GM06990 (cell line): ENCODE data around the gene HBE1.

Experiments used
- DNase-seq: peaks from one replicate; pipeline ENCODE4 v3.0.0-alpha.2; 2011; ENCODE audit not compliant: insufficient read length; ENCODE audit errors: extremely low read depth
- H3K27me3 ChIP-seq: replicated peaks from 2 replicates; pipeline ENCODE4 v1.6.0; 2011; ENCODE audit warnings: low read length; ENCODE audit not compliant: control insufficient read depth, insufficient read depth
- H3K36me3 ChIP-seq: 2 replicates; pipeline ENCODE4 v1.5.1; 2011; ENCODE audit warnings: low read length; ENCODE audit not compliant: control insufficient read depth, insufficient read depth
- H3K4me3 ChIP-seq: replicated peaks from 2 replicates; pipeline ENCODE4 v1.5.1; 2011; ENCODE audit warnings: low read depth, mild to moderate bottlenecking, control low read depth, low read length
- CTCF ChIP-seq: IDR thresholded peaks from 2 replicates; pipeline ENCODE4 v1.5.1; 2011; ENCODE audit warnings: low read length, control low read depth, mild to moderate bottlenecking, inconsistent platforms; ENCODE audit not compliant: insufficient read depth, poor library complexity, severe bottlenecking

Gene HBE1

GRCh38 chr11:5293028-5293427, 23.3 kb upstream of the HBE1 start:
- no peak for DNase-seq

GRCh38 chr11:5291207-5291838, 21.6 kb upstream of the HBE1 start:
- Histone ChIP-seq H3K36me3 (no peaks in the 10 kb centered on the region), H3K4me3 (no peak overlapping the region), H3K27me3 (no peaks in the 10 kb centered on the region)
- TF ChIP-seq CTCF = peak; percentile 74
- no peak for DNase-seq

More at GRCh38 chr11:5293028-5293427, 23.3 kb upstream of the HBE1 start:
- Histone ChIP-seq H3K27me3 (no peaks in the 10 kb centered on the region), H3K36me3 (no peaks in the 10 kb centered on the region), H3K4me3 (no peak overlapping the region)
- TF ChIP-seq CTCF = no peak

GRCh38 chr11:5290106-5290505, 20.4 kb upstream of the HBE1 start:
- H3K36me3 ChIP-seq = no peaks in the 10 kb centered on the region
- H3K27me3 ChIP-seq = no peaks in the 10 kb centered on the region
- no peak for DNase-seq
- TF ChIP-seq CTCF = no peak
- H3K4me3 ChIP-seq = no peak overlapping the region

GRCh38 chr11:5289696-5290095, 20.0 kb upstream of the HBE1 start:
- Histone ChIP-seq H3K4me3 (no peak overlapping the region), H3K36me3 (no peaks in the 10 kb centered on the region), H3K27me3 (no peaks in the 10 kb centered on the region)
- DNase-seq = no peak
- no peak for TF ChIP-seq CTCF

- DNase-seq = no peak
- TF ChIP-seq CTCF = no peak
- Histone ChIP-seq H3K4me3 (no peak overlapping the region), H3K27me3 (no peaks in the 10 kb centered on the region), H3K36me3 (no peaks in the 10 kb centered on the region)
These were observed 19.3 kb upstream of the HBE1 start for GRCh38 chr11:5288906-5289550.
